Measurements from ENCODE around the gene BSDC1.

Gene BSDC1

GRCh38 chr1:32336963-32337675 lies 57.1 kb downstream of the BSDC1 start:
- H3K27me3 Mint-ChIP-seq = no peaks in the 10 kb centered on the region
- ATAC-seq (peak; percentile 78), DNase-seq (peak; percentile 51 to 74)
- no peaks in the 10 kb centered on the region for H3K9me3 Mint-ChIP-seq
- peak overlapping the region; percentile 49 to 59 for H3K4me3 Mint-ChIP-seq
- no peak overlapping the region for H3K27ac Mint-ChIP-seq
- peaks cover 70% of the 10 kb centered on the region for H3K4me1 Mint-ChIP-seq

- Mint-ChIP-seq H3K4me1 (peaks cover 69% of the 10 kb centered on the region), H3K27ac (no peak overlapping the region), H3K9me3 (no peaks in the 10 kb centered on the region), H3K27me3 (no peaks in the 10 kb centered on the region), H3K4me3 (peak overlapping the region; percentile 49 to 59)
- no peak for ATAC-seq
- DNase-seq = no peak
These were observed 57.7 kb downstream of the BSDC1 start for GRCh38 chr1:32336591-32336932.

- H3K4me3 Mint-ChIP-seq = peak within 1 kb of the TSS; percentile 86 to 87
- DNase-seq (peak; percentile 78 to 89), ATAC-seq (peak; percentile 49)
- peak within 1 kb of the TSS; percentile 27 to 87 for H3K27ac Mint-ChIP-seq
- peaks cover 69% of the 10 kb centered on the region for H3K4me1 Mint-ChIP-seq
- H3K27me3 Mint-ChIP-seq = no peaks in the 10 kb centered on the region
- no peaks in the 10 kb centered on the region for H3K9me3 Mint-ChIP-seq
These were observed 58.3 kb downstream of the BSDC1 start, which contains the start of gene MARCKSL1 for GRCh38 chr1:32335790-32336590. Gene MARCKSL1 (minus strand): TSS chr1:32336233. CDS start chr1:32336033, 200 bp downstream.

GRCh38 chr1:32335535-32335789 lies 58.8 kb downstream of the BSDC1 start:
- DNase-seq (no peak), ATAC-seq (peak; percentile 27)
- no peaks in the 10 kb centered on the region for H3K27me3 Mint-ChIP-seq
- H3K9me3 Mint-ChIP-seq = no peaks in the 10 kb centered on the region
- H3K4me1 Mint-ChIP-seq = peaks cover 68% of the 10 kb centered on the region
- peak overlapping the region; percentile 86 to 87 for H3K4me3 Mint-ChIP-seq
- no peak overlapping the region for H3K27ac Mint-ChIP-seq

- ATAC-seq (peak; percentile 46), DNase-seq (peak; percentile 52 to 58)
- Mint-ChIP-seq H3K4me3 (peak overlapping the region; percentile 86 to 87), H3K4me1 (peaks cover 64% of the 10 kb centered on the region), H3K27ac (peak overlapping the region; percentile 27 to 87), H3K27me3 (no peaks in the 10 kb centered on the region), H3K9me3 (no peaks in the 10 kb centered on the region)
These were observed 59.2 kb downstream of the BSDC1 start for GRCh38 chr1:32334864-32335534.

GRCh38 chr1:32334274-32334861 lies 59.9 kb downstream of the BSDC1 start:
- Mint-ChIP-seq H3K9me3 (no peaks in the 10 kb centered on the region), H3K4me1 (peaks cover 63% of the 10 kb centered on the region), H3K27ac (peak overlapping the region in 1 of 2 donors; percentile 87), H3K27me3 (no peaks in the 10 kb centered on the region), H3K4me3 (peak overlapping the region; percentile 86 to 87)
- ATAC-seq (no peak), DNase-seq (no peak)

- no peaks in the 10 kb centered on the region for H3K9me3 Mint-ChIP-seq
- DNase-seq = no peak
- H3K27me3 Mint-ChIP-seq = no peaks in the 10 kb centered on the region
- no peak overlapping the region for H3K4me3 Mint-ChIP-seq
- peaks cover 55% of the 10 kb centered on the region for H3K4me1 Mint-ChIP-seq
- no peak overlapping the region for H3K27ac Mint-ChIP-seq
- ATAC-seq = no peak
These were observed 60.8 kb downstream of the BSDC1 start for GRCh38 chr1:32333251-32333963.

GRCh38 chr1:32332290-32333079 lies 61.8 kb downstream of the BSDC1 start:
- Mint-ChIP-seq H3K27ac (no peak overlapping the region), H3K27me3 (no peaks in the 10 kb centered on the region), H3K4me1 (peaks cover 46% of the 10 kb centered on the region), H3K4me3 (no peak overlapping the region), H3K9me3 (no peaks in the 10 kb centered on the region)
- DNase-seq (no peak), ATAC-seq (no peak)

GRCh38 chr1:32331549-32331948 lies 62.7 kb downstream of the BSDC1 start:
- Mint-ChIP-seq H3K27me3 (no peaks in the 10 kb centered on the region), H3K4me3 (no peak overlapping the region), H3K27ac (no peak overlapping the region), H3K9me3 (no peaks in the 10 kb centered on the region), H3K4me1 (peaks cover 37% of the 10 kb centered on the region)
- no peak for DNase-seq
- ATAC-seq = no peak

GRCh38 chr1:32330558-32331151 lies 63.6 kb downstream of the BSDC1 start:
- Mint-ChIP-seq H3K27ac (no peak overlapping the region), H3K27me3 (no peaks in the 10 kb centered on the region), H3K9me3 (no peaks in the 10 kb centered on the region), H3K4me3 (no peak overlapping the region), H3K4me1 (peaks cover 35% of the 10 kb centered on the region)
- DNase-seq = no peak
- ATAC-seq = no peak

- Mint-ChIP-seq H3K4me3 (no peak overlapping the region), H3K9me3 (no peaks in the 10 kb centered on the region), H3K4me1 (peaks cover 33% of the 10 kb centered on the region), H3K27me3 (no peaks in the 10 kb centered on the region), H3K27ac (no peak overlapping the region)
- DNase-seq (no peak), ATAC-seq (no peak)
These were observed 64.2 kb downstream of the BSDC1 start for GRCh38 chr1:32329931-32330466.

GRCh38 chr1:32327204-32327603 lies 67.0 kb downstream of the BSDC1 start:
- Mint-ChIP-seq H3K4me1 (peaks cover 16% of the 10 kb centered on the region), H3K9me3 (no peaks in the 10 kb centered on the region), H3K27ac (no peak overlapping the region), H3K27me3 (no peaks in the 10 kb centered on the region), H3K4me3 (no peak overlapping the region)
- no peak for ATAC-seq
- DNase-seq = no peak

- Mint-ChIP-seq H3K4me3 (peak overlapping the region in 1 of 2 donors; percentile 24), H3K9me3 (no peaks in the 10 kb centered on the region), H3K4me1 (peaks cover 28% of the 10 kb centered on the region), H3K27ac (peak overlapping the region; percentile 56 to 82), H3K27me3 (no peaks in the 10 kb centered on the region)
- ATAC-seq = peak; percentile 43
- DNase-seq = no peak
These were observed 72.4 kb downstream of the BSDC1 start for GRCh38 chr1:32321712-32322291.
